Glutamatergic neuron (in vitro differentiated cells): ENCODE data around the gene ZFTA. TPM values are rescaled to one million over a fixed set of nuclear protein-coding genes. Genes with fewer than 3 reads are reported as not detected.

Experiments used
- DNase-seq: peaks from one replicate; pipeline ENCODE4 v3.0.0; 2022
- H3K27ac Mint-ChIP-seq: one replicate; pipeline ENCODE4 v1.8.0; 2020; ENCODE audit warnings: mild to moderate bottlenecking, mixed read lengths, inconsistent platforms; ENCODE audit not compliant: unreplicated experiment
- H3K27me3 Mint-ChIP-seq: one replicate; pipeline ENCODE4 v1.8.0; 2020; ENCODE audit warnings: mild to moderate bottlenecking, moderate library complexity, mixed read lengths, inconsistent platforms; ENCODE audit not compliant: unreplicated experiment
- H3K36me3 Mint-ChIP-seq: one replicate; pipeline ENCODE4 v1.8.0; 2020; ENCODE audit warnings: mild to moderate bottlenecking, mixed read lengths, inconsistent platforms; ENCODE audit not compliant: unreplicated experiment
- H3K4me1 Mint-ChIP-seq: one replicate; pipeline ENCODE4 v1.8.0; 2020; ENCODE audit warnings: mild to moderate bottlenecking, low read depth, mixed read lengths, inconsistent platforms; ENCODE audit not compliant: unreplicated experiment
- H3K4me3 Mint-ChIP-seq: one replicate; pipeline ENCODE4 v1.8.0; 2020; ENCODE audit warnings: mild to moderate bottlenecking, mixed read lengths, inconsistent platforms; ENCODE audit not compliant: unreplicated experiment
- H3K9me3 Mint-ChIP-seq: one replicate; pipeline ENCODE4 v1.8.0; 2020; ENCODE audit warnings: mild to moderate bottlenecking, moderate library complexity, mixed read lengths, inconsistent platforms; ENCODE audit not compliant: unreplicated experiment
- CTCF ChIP-seq: fragments of 200-600 bp; sonication (generic); IDR thresholded peaks from one replicate; pipeline ENCODE4 v1.5.0; 2021; ENCODE audit not compliant: partially characterized antibody, unreplicated experiment
- total RNA-seq: library from RNA; stranded (reverse); fragmentation: NEBNext Ultra II Directional; extraction: Animal tissue kit (Norgen Biotek cat#: 25700); gene quantifications from one replicate; pipeline ENCODE4 v1.2.1, GENCODE V29; 2021; ENCODE audit not compliant: unreplicated experiment

Gene ZFTA
- total RNA-seq, 1 donor from 2014 or later, result 216 TPM

- H3K4me1 Mint-ChIP-seq, result peaks cover 3% of the 10 kb centered on the region
- DNase-seq, result no peak
- no peak for TF ChIP-seq CTCF
- H3K27ac Mint-ChIP-seq, result no peak overlapping the region
- H3K9me3 Mint-ChIP-seq, result no peaks in the 10 kb centered on the region
- no peaks in the 10 kb centered on the region for H3K36me3 Mint-ChIP-seq
- no peaks in the 10 kb centered on the region for H3K27me3 Mint-ChIP-seq
- no peak overlapping the region for H3K4me3 Mint-ChIP-seq
These were observed 48.0 kb downstream of the ZFTA start for GRCh38 chr11:63720611-63721010.

DNA sequence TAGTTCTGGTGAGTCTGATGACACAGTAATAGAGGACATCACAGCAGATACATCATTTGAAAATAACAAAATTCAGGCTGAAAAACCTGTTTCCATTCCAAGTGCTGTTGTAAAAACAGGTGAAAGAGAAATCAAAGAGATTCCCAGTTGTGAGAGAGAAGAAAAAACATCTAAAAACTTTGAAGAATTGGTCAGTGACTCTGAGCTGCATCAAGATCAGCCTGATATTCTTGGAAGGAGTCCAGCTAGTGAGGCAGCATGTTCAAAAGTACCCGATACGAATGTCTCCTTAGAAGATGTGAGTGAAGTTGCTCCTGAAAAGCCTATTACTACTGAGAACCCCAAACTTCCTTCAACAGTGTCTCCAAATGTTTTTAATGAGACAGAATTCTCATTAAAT is 48.6 kb downstream of the ZFTA start:
- H3K4me3 Mint-ChIP-seq, result no peak overlapping the region
- peaks cover 3% of the 10 kb centered on the region for H3K4me1 Mint-ChIP-seq
- no peaks in the 10 kb centered on the region for H3K9me3 Mint-ChIP-seq
- H3K27me3 Mint-ChIP-seq, result no peaks in the 10 kb centered on the region
- H3K27ac Mint-ChIP-seq, result no peak overlapping the region
- no peak for DNase-seq
- TF ChIP-seq CTCF, result no peak
- no peaks in the 10 kb centered on the region for H3K36me3 Mint-ChIP-seq

- Mint-ChIP-seq H3K4me1 (peaks cover 3% of the 10 kb centered on the region), H3K4me3 (no peak overlapping the region), H3K27ac (no peak overlapping the region), H3K36me3 (no peaks in the 10 kb centered on the region), H3K9me3 (no peaks in the 10 kb centered on the region), H3K27me3 (no peaks in the 10 kb centered on the region)
- DNase-seq, result no peak
- TF ChIP-seq CTCF, result no peak
These were observed 49.6 kb downstream of the ZFTA start for GRCh38 chr11:63719001-63719400.

Other genes with a start within 250 kb of the ZFTA start
- gene PLAAT4, start 232.0 kb downstream of the ZFTA start, total RNA-seq, result not detected
- not detected for gene PLAAT2, start 205.4 kb downstream of the ZFTA start, total RNA-seq
- 43.6 TPM for gene PLAAT3, start 154.3 kb downstream of the ZFTA start, total RNA-seq
- gene ATL3, start 97.4 kb downstream of the ZFTA start, total RNA-seq, result 9.4 TPM
- gene RTN3, start 87.3 kb downstream of the ZFTA start, total RNA-seq, result 338 TPM
- 83.7 TPM for gene SPINDOC, start 44.7 kb upstream of the ZFTA start, total RNA-seq
- 76.8 TPM for gene MARK2, start 70.3 kb upstream of the ZFTA start, total RNA-seq
- 286 TPM for gene RCOR2, start 148.4 kb upstream of the ZFTA start, total RNA-seq
- 68.0 TPM for gene NAA40, start 170.2 kb upstream of the ZFTA start, total RNA-seq
- gene COX8A, start 205.8 kb upstream of the ZFTA start, total RNA-seq, result 289 TPM
- gene OTUB1, start 217.7 kb upstream of the ZFTA start, total RNA-seq, result 126 TPM